Natural killer cell treated with Interleukin-12 subunit alpha and Interleukin-12 subunit beta and Interleukin-15 and Interleukin-18, amount 100 ng/mL, for 72 hours (primary cell): ENCODE measurements around the gene DRC7. TPM values are rescaled to one million over a fixed set of nuclear protein-coding genes. Genes with fewer than 3 reads are reported as not detected.
"Not testable (repeated sequence)": the region's sequence is repeated elsewhere in the genome, so short reads cannot be mapped to it uniquely, and the experiment has no call there.

Source experiments
- ATAC-seq, 2 donors: fragments of 150-1000 bp; cut with Tn5 transposase in 1 of 2; sonication (Bioruptor Pico), chemical (Tn5 transposase) in 1 of 2; 2 replicates each; pipeline ENCODE4 v1.10.0; 2021
- DNase-seq: peaks from one replicate; pipeline ENCODE4 v3.0.0; 2022; ENCODE audit warnings: low spot score
- H3K27ac Mint-ChIP-seq, 2 donors: 1 replicate in 1 of 2; 2 replicates in 1 of 2; pipeline ENCODE4 v1.8.0; 2022; ENCODE audit warnings: mixed read lengths in 2 of 2, mild to moderate bottlenecking in 1 of 2, moderate library complexity in 1 of 2
- H3K27me3 Mint-ChIP-seq, 2 donors: 1 replicate in 1 of 2; 2 replicates in 1 of 2; pipeline ENCODE4 v1.8.0; 2022; ENCODE audit warnings: mixed read lengths in 2 of 2
- H3K36me3 Mint-ChIP-seq: one replicate; pipeline ENCODE4 v1.8.0; 2022; ENCODE audit warnings: mixed read lengths
- H3K4me1 Mint-ChIP-seq, 2 donors: 1 replicate in 1 of 2; 2 replicates in 1 of 2; pipeline ENCODE4 v1.8.0; 2022; ENCODE audit warnings: low read depth in 2 of 2, mixed read lengths in 2 of 2, mild to moderate bottlenecking in 1 of 2
- H3K4me3 Mint-ChIP-seq: one replicate; pipeline ENCODE4 v1.8.0; 2022; ENCODE audit warnings: mixed read lengths
- H3K9me3 Mint-ChIP-seq: 2 replicates; pipeline ENCODE4 v1.8.0; 2022; ENCODE audit warnings: mixed read lengths
- total RNA-seq, 2 donors: library from RNA; stranded (reverse); gene quantifications; one replicate each; pipeline ENCODE4 v1.2.3, GENCODE V29; 2022

Gene DRC7
- total RNA-seq, 2 donors from 2014 or later = not detected

DNA sequence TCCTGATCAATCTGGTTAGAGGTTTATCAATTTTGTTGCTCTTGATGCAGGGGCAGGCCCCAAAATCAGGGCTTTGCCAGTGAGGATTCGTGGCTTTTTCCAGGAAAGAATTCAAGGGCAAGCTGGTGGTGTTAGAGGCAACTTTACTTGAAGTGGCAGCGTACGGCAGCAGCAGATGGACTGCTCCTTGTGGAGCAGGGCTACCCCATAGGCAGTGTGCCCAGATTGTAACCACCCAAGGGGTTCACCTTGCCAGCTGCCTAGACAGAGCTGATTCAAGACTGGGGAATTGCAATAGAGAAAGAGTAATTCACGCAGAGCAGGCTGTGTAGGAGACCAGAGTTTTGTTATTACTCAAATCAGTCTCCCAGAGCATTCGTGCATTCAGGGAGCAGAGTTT lies 16.7 kb downstream of the DRC7 start:
- DNase-seq = no peak
- no peaks in the 10 kb centered on the region for H3K27me3 Mint-ChIP-seq

DNA sequence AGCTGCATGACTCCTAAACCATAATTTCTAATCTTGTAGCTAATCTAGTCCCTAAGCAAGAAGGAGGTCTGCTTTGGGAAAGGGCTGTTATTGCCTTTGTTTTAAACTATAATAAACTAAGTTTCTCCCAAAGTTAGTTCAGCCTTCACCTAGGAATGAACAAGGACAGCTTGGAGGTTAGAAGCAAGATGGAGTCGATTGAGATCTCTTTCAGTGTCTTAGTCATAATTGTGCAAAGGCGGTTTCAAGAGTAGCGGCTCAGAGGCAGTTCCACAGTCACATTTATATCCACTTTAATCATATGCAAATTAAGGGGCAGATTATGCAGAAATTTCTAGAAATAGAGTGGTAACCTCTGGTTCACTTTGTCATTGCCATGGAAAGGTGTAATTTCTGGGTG lies 17.4 kb downstream of the DRC7 start:
- H3K9me3 Mint-ChIP-seq = no peaks in the 10 kb centered on the region

More for the DNA sequence above, 16.7 kb downstream of the DRC7 start:
- Mint-ChIP-seq H3K27ac (no peak overlapping the region), H3K36me3 (no peaks in the 10 kb centered on the region), H3K4me1 (peaks cover 7 to 8% of the 10 kb centered on the region in 2 donors), H3K4me3 (no peak overlapping the region), H3K9me3 (no peaks in the 10 kb centered on the region)
- no peak for ATAC-seq

DNA sequence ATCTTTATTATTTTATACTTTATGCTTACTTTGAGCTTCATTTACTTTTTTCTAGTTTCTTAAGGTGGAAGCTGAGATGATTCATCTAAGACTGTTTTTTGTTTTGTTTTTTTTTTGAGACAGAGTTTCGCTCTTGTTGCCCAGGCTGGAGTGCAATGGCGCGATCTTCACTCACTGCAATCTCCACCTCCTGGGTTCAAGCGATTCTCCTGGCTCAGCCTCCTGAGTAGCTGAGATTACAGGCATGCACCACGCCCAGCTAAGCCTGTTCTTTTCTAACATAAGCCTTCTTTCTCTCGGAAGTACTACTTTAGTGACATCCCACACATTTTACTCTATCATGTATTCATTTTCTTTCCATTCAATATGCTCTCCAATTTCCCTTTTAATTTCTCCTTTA lies 18.0 kb downstream of the DRC7 start:
- not testable (repeated sequence) for H3K27ac Mint-ChIP-seq, H3K27me3 Mint-ChIP-seq, ATAC-seq, DNase-seq, H3K36me3 Mint-ChIP-seq, H3K4me1 Mint-ChIP-seq, H3K4me3 Mint-ChIP-seq, H3K9me3 Mint-ChIP-seq

More for the DNA sequence above, 17.4 kb downstream of the DRC7 start:
- ATAC-seq (no peak), DNase-seq (no peak)
- H3K36me3 Mint-ChIP-seq = no peaks in the 10 kb centered on the region
- H3K4me1 Mint-ChIP-seq = peaks cover 4 to 7% of the 10 kb centered on the region in 2 donors
- no peaks in the 10 kb centered on the region for H3K27me3 Mint-ChIP-seq
- H3K4me3 Mint-ChIP-seq = no peak overlapping the region
- no peak overlapping the region for H3K27ac Mint-ChIP-seq

DNA sequence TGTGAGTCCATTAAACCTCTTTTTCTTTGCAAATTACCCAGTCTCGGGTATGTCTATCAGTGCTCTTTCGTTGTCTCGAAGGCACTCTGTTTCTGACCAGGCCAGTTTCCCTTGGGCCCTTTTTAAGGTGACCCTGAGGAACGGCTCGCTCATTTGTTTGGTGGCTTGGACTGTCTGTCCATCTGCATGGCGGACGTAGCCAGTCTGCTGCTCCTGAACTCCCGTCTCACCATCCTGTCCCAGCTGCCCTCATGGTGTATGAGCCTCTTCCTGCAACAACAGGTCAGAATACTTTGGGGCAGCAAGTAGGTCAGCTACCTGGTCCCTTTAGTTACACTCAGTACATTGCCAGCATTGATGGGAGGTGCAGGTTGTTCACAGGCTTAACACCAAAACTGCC lies 19.0 kb downstream of the DRC7 start:
- Mint-ChIP-seq H3K4me3 (no peak overlapping the region), H3K36me3 (no peaks in the 10 kb centered on the region), H3K27ac (no peak overlapping the region), H3K4me1 (no peaks in the 10 kb centered on the region), H3K9me3 (no peaks in the 10 kb centered on the region), H3K27me3 (no peaks in the 10 kb centered on the region)
- no peak for DNase-seq
- no peak for ATAC-seq

DNA sequence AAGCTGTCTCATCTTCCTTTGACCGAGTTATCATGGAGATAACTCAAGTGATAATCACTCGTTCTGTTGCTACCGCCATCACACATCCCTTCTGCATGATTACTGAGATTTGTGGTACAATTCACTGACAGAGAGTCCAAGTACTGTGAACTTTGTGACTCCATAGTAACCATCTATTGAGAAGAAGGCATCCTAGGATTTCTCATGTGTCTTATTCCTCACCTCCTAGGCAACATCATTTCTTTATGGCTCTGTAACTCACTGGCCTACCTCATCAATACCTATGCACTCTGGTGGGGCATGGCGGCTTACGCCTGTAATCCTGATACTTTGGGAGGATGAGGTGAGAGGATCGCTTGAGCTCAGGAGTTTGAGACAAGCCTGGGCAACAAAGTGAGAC lies 19.4 kb downstream of the DRC7 start:
- Mint-ChIP-seq H3K27ac (no peak overlapping the region), H3K27me3 (no peaks in the 10 kb centered on the region)
- ATAC-seq = no peak

DNA sequence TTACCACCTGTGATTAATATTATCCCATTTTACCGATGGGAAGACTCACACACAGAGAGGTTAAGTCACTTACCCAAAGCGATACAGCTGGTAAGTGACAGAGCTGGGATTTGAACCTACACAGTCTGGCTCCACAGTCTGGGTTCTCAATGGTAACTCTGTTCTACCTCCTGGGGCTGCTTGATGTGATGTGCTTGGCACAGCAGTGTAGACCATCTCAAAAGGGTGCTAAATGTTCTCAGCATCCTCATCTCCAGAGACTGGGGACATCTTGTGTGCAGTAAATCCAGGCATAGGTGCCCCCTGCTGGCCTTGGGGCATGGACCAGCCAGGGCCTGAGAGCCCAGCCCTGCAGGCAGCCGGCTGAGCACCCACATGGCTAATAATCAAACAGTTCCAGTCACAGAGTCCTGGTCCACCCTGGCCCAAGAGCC lies 25.6 kb downstream of the DRC7 start:
- H3K27me3 Mint-ChIP-seq = no peaks in the 10 kb centered on the region
- peaks cover 9 to 10% of the 10 kb centered on the region in 2 donors for H3K4me1 Mint-ChIP-seq
- DNase-seq (peak; percentile 72), ATAC-seq (peak; percentile 84 to 87)
- H3K9me3 Mint-ChIP-seq = no peaks in the 10 kb centered on the region
- H3K4me3 Mint-ChIP-seq = no peak overlapping the region
- H3K27ac Mint-ChIP-seq = peak overlapping the region in 1 of 2 donors; percentile 9
- H3K36me3 Mint-ChIP-seq = no peaks in the 10 kb centered on the region

More for the DNA sequence above, 19.4 kb downstream of the DRC7 start:
- DNase-seq = no peak
- Mint-ChIP-seq H3K9me3 (no peaks in the 10 kb centered on the region), H3K36me3 (no peaks in the 10 kb centered on the region), H3K4me1 (no peaks in the 10 kb centered on the region), H3K4me3 (no peak overlapping the region)

DNA sequence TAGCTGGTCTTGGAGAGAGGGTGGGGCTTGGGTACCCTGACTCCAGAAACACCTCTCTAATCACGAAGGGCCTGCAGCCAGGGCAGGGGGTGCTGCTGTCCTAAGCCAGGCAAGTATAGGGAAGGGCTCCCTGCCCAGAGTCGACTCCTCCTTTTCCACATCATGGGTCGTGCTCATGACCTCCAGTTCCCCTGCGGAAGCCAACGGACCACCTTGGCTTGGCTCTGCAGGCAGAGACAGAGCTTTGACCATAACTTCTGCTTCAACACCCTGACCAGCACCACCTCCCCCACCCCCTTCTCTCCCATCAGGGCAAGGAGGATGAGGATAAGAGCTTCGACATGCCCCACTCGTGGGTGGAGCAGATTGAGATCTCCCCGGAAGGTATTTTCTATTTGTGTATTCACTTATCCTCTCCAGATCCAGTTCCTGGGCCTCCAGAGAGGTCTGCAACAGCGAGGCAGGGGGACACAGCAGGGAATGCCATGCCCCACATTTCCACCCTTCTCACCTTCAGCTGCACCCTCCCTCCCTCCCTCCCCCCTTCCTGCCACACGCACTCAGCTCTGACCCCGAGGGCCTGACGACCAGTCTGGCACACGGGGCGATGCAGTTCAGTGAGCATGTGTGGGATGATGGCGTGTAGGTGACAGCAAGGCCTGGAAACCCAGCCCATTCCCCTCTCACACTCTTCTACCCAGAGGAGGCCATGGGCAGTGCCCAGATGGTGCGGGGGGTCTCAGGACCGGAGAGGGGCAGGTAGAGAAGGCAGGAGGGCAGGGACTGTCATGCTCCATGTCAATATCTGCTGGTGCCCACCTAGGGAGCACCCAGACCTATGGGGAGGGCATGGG lies 27.0 kb downstream of the DRC7 start:
- no peaks in the 10 kb centered on the region for H3K27me3 Mint-ChIP-seq
- no peak overlapping the region for H3K27ac Mint-ChIP-seq

DNA sequence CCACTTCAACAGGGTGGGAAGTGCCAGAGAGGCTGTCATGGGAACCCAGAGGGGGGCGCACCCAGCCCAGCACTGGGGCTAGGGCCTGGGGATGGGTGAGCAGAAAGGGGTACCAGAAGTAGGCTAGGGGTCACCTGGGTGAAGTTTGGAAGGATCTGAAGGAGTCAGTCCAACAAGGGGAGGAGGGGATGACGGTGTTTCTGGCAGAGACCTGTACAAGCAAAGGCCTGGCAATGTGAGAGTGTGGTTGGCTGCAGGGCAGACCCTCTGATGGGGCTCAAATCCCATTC lies 27.5 kb downstream of the DRC7 start:
- DNase-seq (no peak), ATAC-seq (no peak)
- no peak overlapping the region for H3K27ac Mint-ChIP-seq
- no peak overlapping the region for H3K4me3 Mint-ChIP-seq
- no peaks in the 10 kb centered on the region for H3K27me3 Mint-ChIP-seq
- no peaks in the 10 kb centered on the region for H3K9me3 Mint-ChIP-seq
- H3K4me1 Mint-ChIP-seq = peaks cover 9 to 11% of the 10 kb centered on the region in 2 donors
- H3K36me3 Mint-ChIP-seq = no peaks in the 10 kb centered on the region

More for the DNA sequence above, 27.0 kb downstream of the DRC7 start:
- no peaks in the 10 kb centered on the region for H3K9me3 Mint-ChIP-seq
- ATAC-seq (no peak), DNase-seq (no peak)
- no peak overlapping the region for H3K4me3 Mint-ChIP-seq
- no peaks in the 10 kb centered on the region for H3K36me3 Mint-ChIP-seq
- peaks cover 9 to 11% of the 10 kb centered on the region in 2 donors for H3K4me1 Mint-ChIP-seq

DNA sequence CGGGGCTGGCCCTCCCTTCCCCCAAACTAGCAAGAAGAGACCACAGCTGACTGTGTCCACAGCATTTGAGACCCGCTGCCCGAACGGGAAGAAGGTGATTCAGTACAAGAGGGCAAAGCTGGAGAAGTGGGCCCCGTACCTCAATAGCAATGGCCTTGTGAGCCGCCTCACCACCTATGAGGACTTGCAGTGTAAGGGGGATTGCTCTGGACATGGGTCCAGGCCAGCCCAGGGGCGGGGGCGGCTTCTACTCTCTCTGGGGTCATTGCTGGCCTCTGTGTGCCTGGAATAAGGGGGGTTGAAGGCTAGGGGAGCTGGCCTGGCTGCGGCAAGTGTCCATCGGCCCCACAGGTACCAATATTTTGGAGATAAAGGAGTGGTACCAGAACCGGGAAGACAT lies 28.0 kb downstream of the DRC7 start:
- no peaks in the 10 kb centered on the region for H3K27me3 Mint-ChIP-seq
- no peaks in the 10 kb centered on the region for H3K9me3 Mint-ChIP-seq
- ATAC-seq (no peak), DNase-seq (no peak)
- peaks cover 9 to 11% of the 10 kb centered on the region in 2 donors for H3K4me1 Mint-ChIP-seq
- H3K36me3 Mint-ChIP-seq = no peaks in the 10 kb centered on the region
- no peak overlapping the region for H3K4me3 Mint-ChIP-seq
- no peak overlapping the region for H3K27ac Mint-ChIP-seq

DNA sequence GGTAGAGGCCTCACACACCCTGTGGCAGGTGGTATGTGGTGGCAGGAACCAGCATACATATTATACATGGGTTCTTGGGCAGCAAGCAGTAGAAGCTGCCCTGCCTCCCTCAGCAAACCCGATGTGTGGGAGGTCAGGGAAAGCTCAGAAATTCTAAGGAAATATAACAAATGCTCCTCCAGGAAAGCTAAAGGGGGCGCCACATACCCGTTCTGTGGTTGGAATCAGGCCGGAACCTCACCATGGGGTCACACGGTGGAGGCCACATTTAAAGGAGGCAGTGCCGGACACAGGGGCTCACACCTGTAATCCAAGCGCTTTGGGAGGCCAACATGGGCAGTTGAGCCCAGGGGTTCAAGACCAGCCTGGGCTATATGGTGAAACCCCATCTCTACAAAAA lies 28.6 kb downstream of the DRC7 start:
- ATAC-seq = no peak
- no peak overlapping the region for H3K27ac Mint-ChIP-seq
- H3K27me3 Mint-ChIP-seq = no peaks in the 10 kb centered on the region
- no peaks in the 10 kb centered on the region for H3K36me3 Mint-ChIP-seq
- no peak overlapping the region for H3K4me3 Mint-ChIP-seq
- no peaks in the 10 kb centered on the region for H3K9me3 Mint-ChIP-seq
- no peak for DNase-seq
- H3K4me1 Mint-ChIP-seq = peaks cover 9 to 11% of the 10 kb centered on the region in 2 donors

DNA sequence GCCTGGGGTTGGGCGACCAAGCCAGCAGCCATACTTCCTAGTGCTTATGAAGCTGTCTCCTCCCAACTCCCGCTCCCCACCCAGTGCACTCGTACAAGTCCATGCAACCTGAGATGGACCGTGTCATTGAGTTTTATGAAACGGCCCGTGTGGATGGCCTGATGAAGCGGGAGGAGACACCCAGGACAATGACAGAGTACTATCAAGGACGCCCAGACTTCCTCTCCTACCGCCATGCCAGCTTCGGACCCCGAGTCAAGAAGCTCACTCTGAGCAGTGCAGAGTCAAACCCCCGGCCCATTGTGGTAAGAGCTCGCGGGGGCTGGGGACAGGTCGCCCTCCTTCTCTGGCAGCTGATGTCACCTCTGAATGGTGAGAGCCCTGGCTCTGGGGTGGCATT lies 29.9 kb downstream of the DRC7 start:
- Mint-ChIP-seq H3K4me3 (no peak overlapping the region), H3K27ac (no peak overlapping the region), H3K36me3 (no peaks in the 10 kb centered on the region), H3K4me1 (peaks cover 8 to 11% of the 10 kb centered on the region in 2 donors), H3K9me3 (no peaks in the 10 kb centered on the region), H3K27me3 (no peaks in the 10 kb centered on the region)
- ATAC-seq (no peak), DNase-seq (no peak)

DNA sequence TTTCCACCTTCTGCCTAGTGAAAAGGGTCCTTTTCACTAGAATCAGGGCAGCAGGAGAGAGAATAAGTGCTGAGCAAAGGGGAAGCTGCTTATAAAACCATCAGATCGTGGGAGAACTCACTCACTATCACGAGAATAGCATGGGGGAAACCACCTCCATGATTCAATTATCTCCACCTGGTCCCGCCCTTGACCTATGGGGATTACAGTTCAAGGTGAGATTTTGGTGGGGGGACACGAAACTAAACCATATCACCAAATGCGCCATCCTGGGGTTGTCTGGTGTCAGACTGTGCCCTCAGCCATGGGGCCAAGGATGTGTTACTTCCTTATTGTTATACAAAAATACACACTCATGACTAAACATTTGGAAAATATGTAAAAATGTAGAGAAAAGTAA lies 30.5 kb downstream of the DRC7 start:
- no peak for DNase-seq
- ATAC-seq = no peak
- Mint-ChIP-seq H3K4me3 (no peak overlapping the region), H3K36me3 (no peaks in the 10 kb centered on the region), H3K9me3 (no peaks in the 10 kb centered on the region), H3K27me3 (no peaks in the 10 kb centered on the region), H3K27ac (no peak overlapping the region), H3K4me1 (peaks cover 4 to 7% of the 10 kb centered on the region in 2 donors)

DNA sequence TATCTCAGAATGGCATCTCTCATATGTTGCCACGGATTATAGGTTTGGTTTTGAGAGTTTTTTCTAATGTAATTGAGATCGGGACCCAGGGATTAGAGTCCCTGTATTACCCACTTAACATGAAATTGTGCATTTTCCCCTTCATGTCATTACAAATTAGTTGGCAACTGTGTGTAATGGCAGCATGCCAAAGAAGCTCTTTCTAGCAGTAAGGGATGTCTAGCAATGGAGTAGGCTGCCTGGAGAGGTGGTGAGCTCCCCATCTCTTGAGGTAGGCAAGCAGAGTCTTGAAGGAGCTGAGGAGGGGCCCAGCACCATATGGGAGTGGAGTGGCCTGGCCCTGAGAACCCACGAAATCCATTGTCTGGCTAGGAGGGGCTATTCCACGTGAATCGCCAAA lies 30.9 kb downstream of the DRC7 start:
- H3K4me1 Mint-ChIP-seq = peaks cover under 1 to 4% of the 10 kb centered on the region in 2 donors
- no peaks in the 10 kb centered on the region for H3K36me3 Mint-ChIP-seq
- no peaks in the 10 kb centered on the region for H3K9me3 Mint-ChIP-seq
- DNase-seq (no peak), ATAC-seq (no peak)
- no peaks in the 10 kb centered on the region for H3K27me3 Mint-ChIP-seq
- no peak overlapping the region for H3K4me3 Mint-ChIP-seq
- H3K27ac Mint-ChIP-seq = no peak overlapping the region

DNA sequence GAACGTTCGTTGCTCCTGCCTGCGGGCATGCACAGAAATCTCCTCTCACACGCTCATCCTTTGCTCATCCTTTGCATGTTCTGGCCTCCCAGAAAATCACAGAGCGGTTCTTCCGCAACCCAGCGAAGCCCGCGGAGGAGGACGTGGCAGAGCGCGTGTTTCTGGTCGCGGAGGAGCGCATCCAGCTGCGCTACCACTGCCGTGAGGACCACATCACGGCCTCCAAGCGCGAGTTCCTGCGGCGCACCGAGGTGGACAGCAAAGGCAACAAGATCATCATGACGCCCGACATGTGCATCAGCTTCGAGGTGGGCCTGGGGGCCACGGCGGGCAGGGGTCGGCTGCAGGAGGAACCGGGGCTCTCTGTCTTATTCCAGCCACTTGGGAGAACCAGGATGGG lies 31.4 kb downstream of the DRC7 start:
- ATAC-seq = no peak
- no peak overlapping the region for H3K27ac Mint-ChIP-seq
- H3K9me3 Mint-ChIP-seq = no peaks in the 10 kb centered on the region
- peaks cover 0 to 4% of the 10 kb centered on the region in 2 donors for H3K4me1 Mint-ChIP-seq
- H3K36me3 Mint-ChIP-seq = no peaks in the 10 kb centered on the region
- no peak for DNase-seq
- H3K4me3 Mint-ChIP-seq = no peak overlapping the region
- H3K27me3 Mint-ChIP-seq = no peaks in the 10 kb centered on the region
